ENCODE measurements around the gene SDHAF3. TPM values are rescaled to one million over a fixed set of nuclear protein-coding genes. Genes with fewer than 3 reads are reported as not detected.
"Not testable (repeated sequence)": the region's sequence is repeated elsewhere in the genome, so short reads cannot be mapped to it uniquely, and the experiment has no call there.

Gene SDHAF3
- total RNA-seq, 1 donor from 2014 or later = 10.0 TPM

- Mint-ChIP-seq H3K4me3 (ENCODE audit: unreplicated experiment) (no peak overlapping the region), H3K9me3 (ENCODE audit: unreplicated experiment) (no peaks in the 10 kb centered on the region), H3K36me3 (ENCODE audit: unreplicated experiment) (peaks cover 2% of the 10 kb centered on the region), H3K4me1 (ENCODE audit: unreplicated experiment) (no peaks in the 10 kb centered on the region), H3K27me3 (ENCODE audit: unreplicated experiment) (no peaks in the 10 kb centered on the region), H3K27ac (ENCODE audit: unreplicated experiment) (no peak overlapping the region)
- no peak for DNase-seq (ENCODE audit: extremely low spot score, unreplicated experiment)
- no peak for TF ChIP-seq CTCF (IDR thresholded peaks at IDR 0.05)
Observed at GRCh38 chr7:97167176-97167575, 49.7 kb downstream of the SDHAF3 start.

GRCh38 chr7:97167749-97168148, 50.3 kb downstream of the SDHAF3 start:
- Mint-ChIP-seq H3K27me3 (ENCODE audit: unreplicated experiment) (no peaks in the 10 kb centered on the region), H3K27ac (ENCODE audit: unreplicated experiment) (no peak overlapping the region), H3K4me3 (ENCODE audit: unreplicated experiment) (no peak overlapping the region), H3K9me3 (ENCODE audit: unreplicated experiment) (no peaks in the 10 kb centered on the region), H3K36me3 (ENCODE audit: unreplicated experiment) (peaks cover 2% of the 10 kb centered on the region), H3K4me1 (ENCODE audit: unreplicated experiment) (no peaks in the 10 kb centered on the region)
- no peak for TF ChIP-seq CTCF (IDR thresholded peaks at IDR 0.05)
- DNase-seq (ENCODE audit: extremely low spot score, unreplicated experiment) = no peak

- Mint-ChIP-seq H3K9me3 (ENCODE audit: unreplicated experiment) (no peaks in the 10 kb centered on the region), H3K4me1 (ENCODE audit: unreplicated experiment) (peaks cover 2% of the 10 kb centered on the region), H3K27me3 (ENCODE audit: unreplicated experiment) (no peaks in the 10 kb centered on the region), H3K4me3 (ENCODE audit: unreplicated experiment) (no peak overlapping the region), H3K36me3 (ENCODE audit: unreplicated experiment) (no peaks in the 10 kb centered on the region), H3K27ac (ENCODE audit: unreplicated experiment) (no peak overlapping the region)
- DNase-seq (ENCODE audit: extremely low spot score, unreplicated experiment) = no peak
- no peak for TF ChIP-seq CTCF (IDR thresholded peaks at IDR 0.05)
Observed at GRCh38 chr7:97174303-97174702, 56.8 kb downstream of the SDHAF3 start.

GRCh38 chr7:97179454-97180104, 62.1 kb downstream of the SDHAF3 start:
- Mint-ChIP-seq H3K36me3 (ENCODE audit: unreplicated experiment) (peaks cover 2% of the 10 kb centered on the region), H3K9me3 (ENCODE audit: unreplicated experiment) (no peaks in the 10 kb centered on the region), H3K27me3 (ENCODE audit: unreplicated experiment) (no peaks in the 10 kb centered on the region), H3K4me1 (ENCODE audit: unreplicated experiment) (peaks cover 3% of the 10 kb centered on the region), H3K4me3 (ENCODE audit: unreplicated experiment) (no peak overlapping the region), H3K27ac (ENCODE audit: unreplicated experiment) (no peak overlapping the region)
- TF ChIP-seq CTCF (IDR thresholded peaks at IDR 0.05) = peak; percentile 91
- no peak for DNase-seq (ENCODE audit: extremely low spot score, unreplicated experiment)

GRCh38 chr7:97187067-97187466, 69.6 kb downstream of the SDHAF3 start:
- TF ChIP-seq CTCF (IDR thresholded peaks at IDR 0.05) = no peak
- Mint-ChIP-seq H3K4me1 (ENCODE audit: unreplicated experiment) (no peaks in the 10 kb centered on the region), H3K9me3 (ENCODE audit: unreplicated experiment) (no peaks in the 10 kb centered on the region), H3K4me3 (ENCODE audit: unreplicated experiment) (no peak overlapping the region), H3K36me3 (ENCODE audit: unreplicated experiment) (peaks cover 2% of the 10 kb centered on the region), H3K27me3 (ENCODE audit: unreplicated experiment) (peaks cover 6% of the 10 kb centered on the region), H3K27ac (ENCODE audit: unreplicated experiment) (no peak overlapping the region)
- no peak for DNase-seq (ENCODE audit: extremely low spot score, unreplicated experiment)

- H3K36me3 Mint-ChIP-seq (ENCODE audit: unreplicated experiment); DNase-seq (ENCODE audit: extremely low spot score, unreplicated experiment); H3K27ac Mint-ChIP-seq (ENCODE audit: unreplicated experiment); H3K4me1 Mint-ChIP-seq (ENCODE audit: unreplicated experiment); H3K4me3 Mint-ChIP-seq (ENCODE audit: unreplicated experiment): not testable (repeated sequence)
- peaks cover 23% of the 10 kb centered on the region for H3K27me3 Mint-ChIP-seq (ENCODE audit: unreplicated experiment)
- H3K9me3 Mint-ChIP-seq (ENCODE audit: unreplicated experiment) = peaks cover 19% of the 10 kb centered on the region
Observed at GRCh38 chr7:97196174-97196573, 78.7 kb downstream of the SDHAF3 start.
